Transverse colon (tissue), 4 donors: ENCODE data around the gene TLK2. TPM values are rescaled to one million over a fixed set of nuclear protein-coding genes. Genes with fewer than 3 reads are reported as not detected.
"Not testable (repeated sequence)": the region's sequence is repeated elsewhere in the genome, so short reads cannot be mapped to it uniquely, and the experiment has no call there.

ENCODE experiments used
- DNase-seq: peaks from one replicate; pipeline ENCODE4 v3.0.0-alpha.2; 2019
- H3K27ac ChIP-seq, 4 donors: fragments of 200-600 bp; sonication (generic); 2 replicates each; pipeline ENCODE4 v1.5.1; 2016 to 2018; ENCODE audit warnings: inconsistent platforms in 4 of 4
- H3K27me3 ChIP-seq: fragments of 200-600 bp; sonication (generic); 2 replicates; pipeline ENCODE4 v1.5.1; 2017; ENCODE audit warnings: inconsistent platforms
- H3K36me3 ChIP-seq, 4 donors: fragments of 200-600 bp; sonication (generic); 2 replicates each; pipeline ENCODE4 v1.5.1; 2017 to 2019; ENCODE audit warnings: inconsistent platforms in 4 of 4
- H3K4me1 ChIP-seq, 4 donors: fragments of 200-600 bp; sonication (generic); 2 replicates each; pipeline ENCODE4 v1.5.1; 2017 to 2020; ENCODE audit warnings: inconsistent platforms in 4 of 4
- H3K4me3 ChIP-seq, 4 donors: fragments of 200-600 bp; sonication (generic); 1 replicate in 1 of 4; 2 replicates in 3 of 4; pipeline versions ENCODE4 v1.5.1 to v1.6.1; 2017 to 2019; ENCODE audit warnings: inconsistent platforms in 4 of 4
- H3K9me3 ChIP-seq, 2 donors: fragments of 200-600 bp; sonication (generic); 2 replicates each; pipeline ENCODE4 v1.5.1; 2017 to 2019; ENCODE audit warnings: inconsistent platforms in 2 of 2
- CTCF ChIP-seq, 5 experiments: fragments of 200-600 bp in 3 of 5; fragments of 450-650 bp in 2 of 5; sonication (generic) in 3 of 5; IDR thresholded peaks; 1 replicate in 2 of 5; 2 replicates in 3 of 5; pipeline ENCODE4 v1.5.1; 2016 to 2017; ENCODE audit warnings: antibody characterized with exemption in 5 of 5, inconsistent platforms in 3 of 5, mild to moderate bottlenecking in 2 of 5, moderate library complexity in 1 of 5
- EP300 ChIP-seq: sonication (generic); formaldehyde crosslinking; IDR thresholded peaks from one replicate; pipeline ENCODE4 v1.6.1; 2017; ENCODE audit warnings: antibody characterized with exemption, low read depth
- POLR2A ChIP-seq: fragments of 450-650 bp; IDR thresholded peaks from one replicate; pipeline ENCODE4 v1.6.1; 2016; ENCODE audit warnings: antibody characterized with exemption, mild to moderate bottlenecking, moderate library complexity
- POLR2AphosphoS5 ChIP-seq, 3 donors: sonication (generic); formaldehyde crosslinking; IDR thresholded peaks; one replicate each; pipeline ENCODE4 v1.6.1; 2016; ENCODE audit warnings: antibody characterized with exemption in 3 of 3
- whole genome bisulfite sequencing, 2 donors: methylation state at CpG; one replicate each; pipeline ENCODE4 v1.1.5; 2018; ENCODE audit warnings: low coverage in 1 of 2; 5-methylcytosine and 5-hydroxymethylcytosine counted together
- in situ Hi-C, 4 donors: fragments of 200-750 bp; cut with MboI; loops; one replicate each; pipeline versions ENCODE4 v1.15.0 to v1.15.1; 2017; ENCODE audit warnings: low sequenced_read_pairs in 3 of 4, low pct_ligation_motif_present in 1 of 4, low pct_unique_long_range_greater_than_20kb in 1 of 4
- intact Hi-C: fragments of 100-400 bp; cut with DNase I; formaldehyde crosslinking; loops from one replicate; pipeline ENCODE4 v1.15.1; 2023; ENCODE audit warnings: low total_unique reads
- total RNA-seq, 4 donors: library from RNA; depleted of rRNA; stranded (reverse); fragments of >200 nt; gene quantifications; one replicate each; pipeline ENCODE4 v1.1.0, GENCODE V29; 2016

Gene TLK2
- total RNA-seq, result 100 to 1,000 TPM in 1 of 4 donors, 10 to 100 TPM in 3; 36.6 to 146 (median 46.7) TPM

DNA sequence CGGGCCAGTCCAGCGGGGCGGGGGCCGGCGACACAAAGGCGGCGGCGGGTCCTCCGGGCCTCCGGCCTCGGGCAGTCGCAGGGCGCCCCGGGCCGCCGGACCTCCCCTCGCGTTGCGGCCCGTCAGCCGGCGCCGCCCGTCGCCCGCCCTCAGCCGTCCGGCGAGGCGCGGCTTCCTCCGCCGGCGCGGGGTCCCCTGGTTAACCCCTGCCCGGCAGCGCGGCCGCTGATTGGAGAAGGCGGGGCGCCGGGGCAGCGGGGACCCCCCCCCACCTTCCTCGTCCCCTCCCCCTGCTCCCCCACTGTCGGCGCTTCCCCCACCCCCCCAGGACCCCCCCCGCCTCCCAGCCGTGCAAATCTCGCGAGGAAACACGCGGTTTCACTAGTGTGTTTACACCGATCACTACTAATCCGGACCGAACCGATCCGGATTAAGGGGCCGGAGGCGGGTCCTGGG lies at the start of gene TLK2:
TSS of gene TLK2 (plus strand) at position 402 of the 456 bp plus-strand sequence. CDS start 2,301 bp downstream, outside the sequence.
- 3% methylated on average over 6 of the region's 59 CpGs; no CpG with 5 or more reads in 1 of the 2 donors for WGBS, 2 donors
- intact Hi-C loops (no loop called here), in situ Hi-C loops (no loop called here)
- H3K27ac ChIP-seq, result peak within 1 kb of the TSS; percentile 93 to 100 (median 98)
- H3K36me3 ChIP-seq, result peaks cover 0 to 10% (median 4%) of the 10 kb centered on the region in 4 donors
- H3K4me1 ChIP-seq, result peaks cover 10 to 42% (median 27%) of the 10 kb centered on the region in 4 donors
- no peak for TF ChIP-seq EP300
- no peak for TF ChIP-seq POLR2A
- TF ChIP-seq POLR2AphosphoS5 (IDR thresholded peaks at IDR 0.05), result no peak
- no peaks in the 10 kb centered on the region for H3K27me3 ChIP-seq
- peak within 1 kb of the TSS; percentile 73 to 93 (median 83) for H3K4me3 ChIP-seq
- DNase-seq, result peak; percentile 82
- H3K9me3 ChIP-seq, result no peaks in the 10 kb centered on the region

DNA sequence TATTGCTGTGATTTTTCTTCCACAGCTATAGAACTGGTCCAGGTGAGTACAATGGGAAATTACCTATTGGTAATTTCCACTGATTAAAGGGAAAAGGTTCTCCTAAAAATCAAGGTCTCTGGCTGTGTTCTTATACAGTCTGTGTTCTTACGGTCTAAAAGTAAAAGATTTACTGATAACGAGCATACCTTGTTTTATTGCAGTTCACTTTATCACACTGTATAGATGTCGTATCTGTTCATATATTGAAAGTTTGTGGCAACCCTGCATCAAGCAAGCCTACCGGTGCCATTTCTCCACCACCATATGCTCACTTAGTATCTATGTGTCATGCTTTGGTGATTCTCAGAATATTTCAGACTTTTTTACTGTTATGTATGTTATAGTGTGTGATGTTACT lies 43.4 kb upstream of the TLK2 start:
- DNase-seq, H3K4me1 ChIP-seq, intact Hi-C loops, in situ Hi-C loops, H3K27me3 ChIP-seq, H3K9me3 ChIP-seq, H3K27ac ChIP-seq, H3K36me3 ChIP-seq, H3K4me3 ChIP-seq: not testable (repeated sequence)
- whole genome bisulfite sequencing, 2 donors, result 50 to 93% methylated on average over 3 to 4 of the region's 4 CpGs

DNA sequence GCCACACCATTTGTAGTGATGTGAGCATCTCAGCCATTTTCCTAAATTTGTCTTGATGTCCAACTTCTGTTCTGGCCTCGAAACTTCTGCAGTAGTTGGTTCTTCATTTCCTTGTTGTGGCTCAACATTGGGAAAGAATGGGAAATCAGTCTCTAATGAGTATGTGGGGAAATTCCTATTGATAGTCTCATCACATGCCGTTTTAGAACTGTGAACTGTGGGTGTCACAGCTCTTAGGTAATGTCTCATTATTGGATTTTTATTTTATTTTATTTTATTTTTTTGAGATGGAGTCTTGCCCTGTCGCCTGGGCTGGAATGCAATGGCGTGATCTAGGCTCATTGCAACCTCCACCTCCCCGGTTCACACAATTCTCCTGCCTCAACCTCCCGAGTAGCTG lies 37.4 kb upstream of the TLK2 start:
- H3K4me1 ChIP-seq, H3K4me3 ChIP-seq, H3K9me3 ChIP-seq, DNase-seq, H3K27me3 ChIP-seq, in situ Hi-C loops, intact Hi-C loops, H3K27ac ChIP-seq: not testable (repeated sequence)
- WGBS, 2 donors, result 88 to 95% methylated on average over 6 of the region's 6 CpGs
- peaks cover 0 to 47% (median 22%) of the 10 kb centered on the region in 4 donors for H3K36me3 ChIP-seq

DNA sequence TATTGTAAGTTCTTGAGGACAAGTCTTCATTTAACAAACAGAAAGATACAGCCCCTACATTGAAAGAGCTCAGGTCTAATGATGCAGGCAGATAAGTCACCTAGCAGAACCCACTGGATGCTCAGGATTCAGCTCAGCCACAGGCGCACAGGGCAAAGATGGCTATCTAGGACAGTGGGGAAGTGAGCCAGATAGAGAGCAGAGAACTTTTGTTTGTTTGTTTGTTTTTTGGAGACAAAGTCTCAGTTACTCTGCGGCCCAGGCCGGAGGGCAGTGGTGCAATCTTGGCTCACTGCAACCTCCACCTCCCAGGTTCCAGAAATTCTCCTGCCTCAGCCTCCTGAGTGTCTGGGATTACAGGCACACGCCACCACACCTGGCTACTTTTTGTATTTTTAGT lies 34.6 kb upstream of the TLK2 start:
- H3K4me3 ChIP-seq, result no peak overlapping the region
- in situ Hi-C loops (no loop called here), intact Hi-C loops (no loop called here)
- no peak overlapping the region for H3K27ac ChIP-seq
- WGBS, 2 donors, result 90 to 93% methylated on average over 3 to 4 of the region's 4 CpGs
- no peaks in the 10 kb centered on the region for H3K27me3 ChIP-seq
- H3K4me1 ChIP-seq, result no peaks in the 10 kb centered on the region
- TF ChIP-seq CTCF (IDR thresholded peaks at IDR 0.05), result no peak
- TF ChIP-seq EP300, result no peak
- TF ChIP-seq POLR2A, result no peak
- TF ChIP-seq POLR2AphosphoS5 (IDR thresholded peaks at IDR 0.05), result no peak
- no peak for DNase-seq
- no peaks in the 10 kb centered on the region for H3K9me3 ChIP-seq
- peaks cover 0 to 72% (median 31%) of the 10 kb centered on the region in 4 donors for H3K36me3 ChIP-seq

DNA sequence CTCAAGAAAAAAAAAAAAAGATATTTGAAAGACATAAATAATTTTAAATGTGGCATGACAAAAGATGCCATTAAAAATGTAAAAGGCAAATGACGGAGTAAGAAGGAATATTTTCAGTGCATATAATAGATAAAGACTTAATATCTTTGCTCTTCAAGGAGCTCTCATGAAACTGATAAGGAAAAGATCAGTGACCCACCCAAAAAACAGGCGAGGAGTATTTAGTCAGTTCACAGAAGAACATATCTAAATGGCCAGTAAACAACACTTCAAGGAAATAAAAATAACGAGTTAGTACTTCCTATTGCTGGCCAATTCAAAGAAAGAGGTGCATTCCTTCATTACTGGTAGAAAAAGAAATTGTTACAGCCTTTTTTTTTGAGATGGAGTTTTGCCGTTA lies 32.8 kb upstream of the TLK2 start:
- H3K27ac ChIP-seq, H3K27me3 ChIP-seq, H3K4me3 ChIP-seq, in situ Hi-C loops, intact Hi-C loops, H3K4me1 ChIP-seq, DNase-seq, H3K9me3 ChIP-seq: not testable (repeated sequence)
- peaks cover 0 to 68% (median 31%) of the 10 kb centered on the region in 4 donors for H3K36me3 ChIP-seq
- WGBS, 2 donors, result 79 to 85% methylated on average over 3 to 4 of the region's 4 CpGs

DNA sequence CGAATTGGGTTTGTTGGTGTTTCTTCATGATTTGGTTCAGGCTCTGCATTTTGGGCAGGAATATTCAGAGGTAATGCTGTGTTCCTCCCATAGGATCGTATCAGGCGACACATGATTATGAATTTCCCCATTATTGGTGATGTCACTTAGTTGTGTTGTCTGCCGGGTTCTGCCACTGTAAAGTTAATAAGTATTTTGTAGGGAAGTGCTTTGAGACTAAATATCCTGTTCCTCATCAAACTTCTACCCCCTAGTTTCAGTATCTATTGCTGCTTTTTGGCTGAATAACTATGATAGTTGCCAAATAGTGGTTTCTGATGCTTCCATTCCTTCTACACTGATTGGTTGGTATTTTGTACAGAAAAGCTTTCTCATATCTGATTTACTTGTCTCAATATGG lies 26.4 kb upstream of the TLK2 start:
- WGBS, 2 donors, result 75 to 93% methylated on average over 1 to 4 of the region's 4 CpGs
- H3K4me3 ChIP-seq, in situ Hi-C loops, H3K4me1 ChIP-seq, H3K27ac ChIP-seq, H3K27me3 ChIP-seq, H3K9me3 ChIP-seq, intact Hi-C loops, DNase-seq: not testable (repeated sequence)
- H3K36me3 ChIP-seq, result peaks cover 0 to 15% (median 7%) of the 10 kb centered on the region in 4 donors

DNA sequence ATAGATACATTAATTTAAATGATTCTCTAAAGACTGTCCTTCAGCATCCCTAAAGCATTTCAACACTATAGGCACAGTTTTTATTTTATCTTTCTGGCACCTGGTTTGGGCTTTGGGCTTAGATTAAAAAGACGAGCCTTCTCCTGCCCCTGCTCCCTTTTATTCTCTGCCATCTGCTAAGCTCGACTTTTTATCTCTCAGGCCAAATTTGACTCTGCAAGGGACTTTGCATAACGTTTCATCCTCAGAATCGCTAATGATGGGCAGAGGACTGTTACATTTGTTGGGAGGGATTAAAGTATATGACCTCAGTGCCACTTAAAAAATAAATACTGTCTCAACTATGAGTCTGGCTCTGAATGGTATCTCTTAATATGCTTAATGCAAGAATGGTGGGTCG lies 25.6 kb upstream of the TLK2 start:
- H3K9me3 ChIP-seq, H3K27me3 ChIP-seq, H3K4me3 ChIP-seq, H3K27ac ChIP-seq, in situ Hi-C loops, H3K4me1 ChIP-seq, H3K36me3 ChIP-seq, intact Hi-C loops, DNase-seq: not testable (repeated sequence)
- 82 to 100% methylated on average over 1 to 5 of the region's 5 CpGs for WGBS, 2 donors

GRCh38 chr17:62453656-62454055 lies 25.0 kb upstream of the TLK2 start:
- H3K4me1 ChIP-seq, intact Hi-C loops, H3K9me3 ChIP-seq, in situ Hi-C loops, H3K27me3 ChIP-seq, H3K4me3 ChIP-seq, H3K36me3 ChIP-seq, DNase-seq, H3K27ac ChIP-seq: not testable (repeated sequence)
- 66 to 85% methylated on average over 4 of the region's 4 CpGs for WGBS, 2 donors

GRCh38 chr17:62454111-62454510 lies 24.5 kb upstream of the TLK2 start:
- WGBS, 2 donors, result 71 to 83% methylated on average over 1 to 3 of the region's 3 CpGs
- H3K36me3 ChIP-seq, H3K27me3 ChIP-seq, H3K4me1 ChIP-seq, H3K9me3 ChIP-seq, H3K27ac ChIP-seq, in situ Hi-C loops, H3K4me3 ChIP-seq, intact Hi-C loops: not testable (repeated sequence)
- peak; percentile 28 for DNase-seq
